Esophagus (tissue), 2 donors: ENCODE measurements around the gene ATR. TPM values are rescaled to one million over a fixed set of nuclear protein-coding genes. Genes with fewer than 3 reads are reported as not detected.
"Not testable (repeated sequence)": the region's sequence is repeated elsewhere in the genome, so short reads cannot be mapped to it uniquely, and the experiment has no call there.

ENCODE experiments used
- H3K27ac ChIP-seq, 2 donors: one replicate each; pipeline ENCODE4 v1.5.1; 2013; ENCODE audit warnings: low read depth in 2 of 2, mild to moderate bottlenecking in 2 of 2, inconsistent platforms in 1 of 2, low read length in 1 of 2, moderate library complexity in 1 of 2
- H3K27me3 ChIP-seq, 2 donors: one replicate each; pipeline ENCODE4 v1.6.1; 2013; ENCODE audit warnings: low read length in 2 of 2, control low read depth in 1 of 2, mild to moderate bottlenecking in 1 of 2; ENCODE audit not compliant: insufficient read depth in 2 of 2, control insufficient read depth in 1 of 2
- H3K36me3 ChIP-seq, 2 donors: one replicate each; pipeline ENCODE4 v1.6.1; 2013; ENCODE audit warnings: low read length in 1 of 2; ENCODE audit not compliant: control insufficient read depth in 2 of 2, insufficient read depth in 2 of 2
- H3K4me1 ChIP-seq, 2 donors: one replicate each; pipeline ENCODE4 v1.6.1; 2013; ENCODE audit warnings: low read length in 1 of 2; ENCODE audit not compliant: control insufficient read depth in 2 of 2, insufficient read depth in 2 of 2
- H3K4me3 ChIP-seq, 2 donors: one replicate each; pipeline ENCODE4 v1.5.1; 2013; ENCODE audit warnings: low read length in 2 of 2, mild to moderate bottlenecking in 2 of 2, low read depth in 1 of 2, moderate library complexity in 1 of 2
- H3K9me3 ChIP-seq, 2 donors: one replicate each; pipeline ENCODE4 v1.6.1; 2013; ENCODE audit warnings: mild to moderate bottlenecking in 2 of 2, low read depth in 1 of 2, low read length in 1 of 2, moderate library complexity in 1 of 2; ENCODE audit not compliant: control insufficient read depth in 2 of 2, insufficient read depth in 1 of 2
- WGBS, 2 donors: extraction: QIAGEN DNeasy Blood & Tissue Kit; methylation state at CpG; one replicate each; pipeline ENCODE4 v1.1.7; 2013; 5-methylcytosine and 5-hydroxymethylcytosine counted together
- polyA plus RNA-seq, 2 donors: library from polyadenylated mRNA; stranded (reverse); fragments of 200-250 nt; gene quantifications; one replicate each; pipeline ENCODE4 v1.2.3, GENCODE V29; 2013
- donor health status: healthy with polysubstance abuse.
- donor health status: Bipolar disorder and iron deficiency.

The ATR gene
- polyA plus RNA-seq, 2 donors = 6.3 to 14.5 TPM

GRCh38 chr3:142433110-142433509 is 145.4 kb downstream of the ATR start:
- Histone ChIP-seq H3K4me3 (no peak overlapping the region), H3K4me1 (peaks cover 0 to under 1% of the 10 kb centered on the region in 2 donors), H3K9me3 (no peaks in the 10 kb centered on the region), H3K27me3 (no peaks in the 10 kb centered on the region), H3K27ac (no peak overlapping the region), H3K36me3 (peaks cover 4 to 7% of the 10 kb centered on the region in 2 donors)
- WGBS, 2 donors = 76 to 79% methylated on average over 2 of the region's 2 CpGs

GRCh38 chr3:142429582-142429981 is 149.0 kb downstream of the ATR start:
- peaks cover 6 to 7% of the 10 kb centered on the region in 2 donors for H3K36me3 ChIP-seq
- H3K4me1 ChIP-seq = no peaks in the 10 kb centered on the region
- H3K4me3 ChIP-seq = no peak overlapping the region

GRCh38 chr3:142424754-142425153 is 153.8 kb downstream of the ATR start:
- WGBS, 2 donors = 88 to 99% methylated on average over 1 of the region's 1 CpG
- no peaks in the 10 kb centered on the region for H3K9me3 ChIP-seq
- H3K4me1 ChIP-seq = no peaks in the 10 kb centered on the region
- H3K4me3 ChIP-seq = no peak overlapping the region
- H3K27ac ChIP-seq = no peak overlapping the region
- peaks cover under 1 to 5% of the 10 kb centered on the region in 2 donors for H3K36me3 ChIP-seq
- H3K27me3 ChIP-seq = no peaks in the 10 kb centered on the region

More at GRCh38 chr3:142429582-142429981, 149.0 kb downstream of the ATR start:
- Histone ChIP-seq H3K9me3 (no peaks in the 10 kb centered on the region), H3K27me3 (no peaks in the 10 kb centered on the region), H3K27ac (no peak overlapping the region)

GRCh38 chr3:142418926-142419592 is 159.5 kb downstream of the ATR start:
- no peak overlapping the region for H3K27ac ChIP-seq
- H3K9me3 ChIP-seq = no peaks in the 10 kb centered on the region
- whole genome bisulfite sequencing, 2 donors = 82 to 89% methylated on average over 5 of the region's 5 CpGs
- H3K27me3 ChIP-seq = no peaks in the 10 kb centered on the region
- no peaks in the 10 kb centered on the region for H3K4me1 ChIP-seq
- no peak overlapping the region for H3K4me3 ChIP-seq
- peaks cover 0 to 9% of the 10 kb centered on the region in 2 donors for H3K36me3 ChIP-seq

GRCh38 chr3:142417302-142417701 is 161.2 kb downstream of the ATR start:
- H3K4me1 ChIP-seq = no peaks in the 10 kb centered on the region
- no peaks in the 10 kb centered on the region for H3K9me3 ChIP-seq
- peaks cover 0 to 12% of the 10 kb centered on the region in 2 donors for H3K36me3 ChIP-seq
- H3K4me3 ChIP-seq = no peak overlapping the region
- no peak overlapping the region for H3K27ac ChIP-seq
- WGBS, 2 donors = 72 to 94% methylated on average over 1 of the region's 1 CpG
- no peaks in the 10 kb centered on the region for H3K27me3 ChIP-seq

- H3K27me3 ChIP-seq, H3K27ac ChIP-seq, H3K4me3 ChIP-seq, H3K9me3 ChIP-seq, H3K4me1 ChIP-seq, H3K36me3 ChIP-seq: not testable (repeated sequence)
- WGBS, 2 donors = 90 to 91% methylated on average over 7 of the region's 7 CpGs
Observed at GRCh38 chr3:142400537-142400936, 178.0 kb downstream of the ATR start.

Other genes with a start within 250 kb of the ATR start
- gene XRN1, start 130.7 kb downstream of the ATR start, polyA plus RNA-seq = 1 to 10 TPM; 4.3 to 4.9 TPM
- gene PLS1, start 17.7 kb upstream of the ATR start, polyA plus RNA-seq = 1 to 10 TPM; 5.9 to 8.0 TPM
- gene TRPC1, start 145.3 kb upstream of the ATR start, polyA plus RNA-seq = 1 to 10 TPM; 1.1 to 2.5 TPM